Fibroblast of lung (primary cell): Measurements from ENCODE around the gene DNAH10. TPM values are rescaled to one million over a fixed set of nuclear protein-coding genes. Genes with fewer than 3 reads are reported as not detected.
A peak's percentile ranks its signal among the peaks of the same experiment; 100 is the strongest.

Experiments
- DNase-seq, 2 donors: peaks; one replicate each; pipeline versions ENCODE4 v3.0.0 to v3.0.0-alpha.2; 2010; ENCODE audit warnings: low read depth in 2 of 2
- H2AFZ ChIP-seq: 2 replicates; pipeline ENCODE4 v1.5.1; 2012; ENCODE audit warnings: low read length, control low read depth, inconsistent platforms
- H3K27ac ChIP-seq: 2 replicates; pipeline ENCODE4 v1.5.1; 2011; ENCODE audit warnings: low read length, control low read depth; ENCODE audit not compliant: insufficient read depth
- H3K27me3 ChIP-seq: 2 replicates; pipeline ENCODE4 v1.5.1; 2011; ENCODE audit warnings: mild to moderate bottlenecking, low read length; ENCODE audit not compliant: control insufficient read depth, insufficient read depth
- H3K36me3 ChIP-seq: 2 replicates; pipeline ENCODE4 v1.5.1; 2011; ENCODE audit warnings: low read length; ENCODE audit not compliant: control insufficient read depth, insufficient read depth
- H3K4me1 ChIP-seq: 2 replicates; pipeline ENCODE4 v1.5.1; 2011; ENCODE audit warnings: low read length; ENCODE audit not compliant: control insufficient read depth, insufficient read depth; ENCODE audit errors: extremely low read depth
- H3K4me2 ChIP-seq: 2 replicates; pipeline ENCODE4 v1.5.1; 2011; ENCODE audit warnings: low read length, control low read depth; ENCODE audit not compliant: insufficient read depth; ENCODE audit errors: extremely low read depth
- H3K4me3 ChIP-seq, 4 experiments: fragments of 200-600 bp in 1 of 4; sonication (generic) in 1 of 4; replicated peaks in 1 of 4; 2 replicates each; pipeline ENCODE4 v1.5.1; 2011 to 2016; ENCODE audit warnings: low read length in 4 of 4, low read depth in 3 of 4, mild to moderate bottlenecking in 3 of 4, control low read depth in 2 of 4, inconsistent platforms in 1 of 4, mixed read lengths in 1 of 4; ENCODE audit not compliant: insufficient read depth in 1 of 4; ENCODE audit errors: control extremely low read depth in 1 of 4
- H3K79me2 ChIP-seq: 2 replicates; pipeline ENCODE4 v1.5.1; 2012; ENCODE audit warnings: mild to moderate bottlenecking, low read length, inconsistent platforms; ENCODE audit not compliant: control insufficient read depth, insufficient read depth
- H3K9ac ChIP-seq: 2 replicates; pipeline ENCODE4 v1.5.1; 2011; ENCODE audit warnings: mild to moderate bottlenecking, low read length, control low read depth; ENCODE audit not compliant: insufficient read depth
- H3K9me3 ChIP-seq: 2 replicates; pipeline ENCODE4 v1.5.1; 2012; ENCODE audit warnings: low read depth, low read length; ENCODE audit not compliant: control insufficient read depth, insufficient read depth
- H4K20me1 ChIP-seq: 2 replicates; pipeline ENCODE4 v1.5.1; 2011; ENCODE audit warnings: low read length; ENCODE audit not compliant: control insufficient read depth, insufficient read depth; ENCODE audit errors: extremely low read depth
- CTCF ChIP-seq, 2 donors: IDR thresholded peaks in 1 of 2; conservative IDR thresholded peaks in 1 of 2; 1 replicate in 1 of 2; 2 replicates in 1 of 2; pipeline ENCODE4 v1.5.1; 2011 to 2012; ENCODE audit warnings: low read length in 2 of 2, control low read depth in 1 of 2, inconsistent platforms in 1 of 2, low read depth in 1 of 2, mild to moderate bottlenecking in 1 of 2
- EZH2 ChIP-seq: IDR thresholded peaks from 2 replicates; pipeline ENCODE4 v1.5.1; 2012; ENCODE audit warnings: low read length, control low read depth, mild to moderate bottlenecking; ENCODE audit errors: missing control alignments
- polyA plus RNA-seq, 2 donors: library from polyadenylated mRNA; depleted of rRNA in 1 of 2; stranded (reverse) in 1 of 2; unstranded in 1 of 2; fragments of >200 nt; gene quantifications; 2 replicates each; pipeline ENCODE4 v1.2.1, GENCODE V29; 2011 to 2012; ENCODE audit warnings: missing spikeins in 1 of 2
- total RNA-seq: library from RNA; depleted of rRNA; stranded (reverse); fragments of >200 nt; gene quantifications from 2 replicates; pipeline ENCODE4 v1.2.1, GENCODE V29; 2014

The DNAH10 gene
- total and polyA plus RNA-seq, 2 donors (not counting 1 experiment from before 2014, with no cell fraction given) = 0.06 to 0.33 TPM

- Histone ChIP-seq H3K9ac (no peak overlapping the region), H3K4me3 (peak overlapping the region; percentile 69 to 86 (median 82)), H3K27me3 (no peaks in the 10 kb centered on the region), H4K20me1 (no peaks in the 10 kb centered on the region), H2AFZ (no peak overlapping the region), H3K79me2 (peaks cover 15% of the 10 kb centered on the region), H3K36me3 (no peaks in the 10 kb centered on the region), H3K27ac (no peak overlapping the region), H3K4me1 (no peaks in the 10 kb centered on the region), H3K9me3 (no peaks in the 10 kb centered on the region), H3K4me2 (peak overlapping the region; percentile 89)
- TF ChIP-seq CTCF (conservative IDR thresholded peaks at IDR 0.05 in 1 of 2, IDR thresholded peaks at IDR 0.05 in 1 of 2; ENCODE audit: low read depth in 1 of 2, low read length in 2 of 2) = no peak
- no peak for TF ChIP-seq EZH2
- DNase-seq = peak in 1 of 2 donors; percentile 21
These were observed 48.7 kb upstream of the DNAH10 start for GRCh38 chr12:123713398-123713797.

GRCh38 chr12:123713823-123714585 is 48.1 kb upstream of the DNAH10 start:
- Histone ChIP-seq H3K9ac (no peak overlapping the region), H3K4me1 (no peaks in the 10 kb centered on the region), H3K9me3 (no peaks in the 10 kb centered on the region), H3K27ac (no peak overlapping the region), H4K20me1 (no peaks in the 10 kb centered on the region), H3K4me3 (peak overlapping the region in 2 of 4 experiments; percentile 8 to 82), H2AFZ (no peak overlapping the region), H3K27me3 (no peaks in the 10 kb centered on the region), H3K4me2 (peak overlapping the region; percentile 89), H3K36me3 (no peaks in the 10 kb centered on the region), H3K79me2 (peaks cover 15% of the 10 kb centered on the region)
- no peak for DNase-seq
- TF ChIP-seq EZH2 (no peak), CTCF (conservative IDR thresholded peaks at IDR 0.05 in 1 of 2, IDR thresholded peaks at IDR 0.05 in 1 of 2; ENCODE audit: low read depth in 1 of 2, low read length in 2 of 2) (no peak)

GRCh38 chr12:123715195-123715594 is 46.9 kb upstream of the DNAH10 start:
- TF ChIP-seq EZH2 (no peak), CTCF (conservative IDR thresholded peaks at IDR 0.05 in 1 of 2, IDR thresholded peaks at IDR 0.05 in 1 of 2; ENCODE audit: low read depth in 1 of 2, low read length in 2 of 2) (no peak)
- Histone ChIP-seq H3K27me3 (no peaks in the 10 kb centered on the region), H4K20me1 (no peaks in the 10 kb centered on the region), H3K9me3 (no peaks in the 10 kb centered on the region), H3K27ac (no peak overlapping the region), H3K4me1 (no peaks in the 10 kb centered on the region), H3K4me2 (no peak overlapping the region), H2AFZ (no peak overlapping the region), H3K4me3 (no peak overlapping the region), H3K79me2 (peaks cover 15% of the 10 kb centered on the region), H3K36me3 (peaks cover 2% of the 10 kb centered on the region), H3K9ac (no peak overlapping the region)
- no peak for DNase-seq
